Measurements from ENCODE around the gene SLC25A42.

GRCh38 chr19:19068659-19069654 lies 5.2 kb downstream of the SLC25A42 start:
- TF ChIP-seq CTCF (IDR thresholded peaks at IDR 0.05 in 8 of 11, conservative IDR thresholded peaks at IDR 0.05 in 3 of 11) (no peak), POLR2AphosphoS5 (IDR thresholded peaks at IDR 0.05) (no peak), POLR2A (IDR thresholded peaks at IDR 0.05) (no peak)
